NCI-H1092 treated with DMSO at 0.1 percent for 48 hours (cell line): ENCODE results near the gene BBLN.

Experiments
- DNase-seq: peaks from one replicate; lab custom pipeline; 2025; lab: John Stamatoyannopoulos, UW

The BBLN gene

GRCh38 chr9:128191406-128192046, 31.5 kb downstream of the BBLN start, which contains the start of gene CIZ1:
CIZ1 (minus strand) TSS chr9:128191572; CDS start chr9:128190857, 715 bp downstream.
- peak; percentile 80 for DNase-seq

GRCh38 chr9:128192601-128193371, 32.7 kb downstream of the BBLN start:
- DNase-seq, result peak; percentile 89

GRCh38 chr9:128193469-128194096, 33.5 kb downstream of the BBLN start:
- DNase-seq, result no peak

- no peak for DNase-seq
Measured at GRCh38 chr9:128201441-128202369, 41.6 kb downstream of the BBLN start.

- no peak for DNase-seq
Measured at GRCh38 chr9:128202648-128203023, 42.6 kb downstream of the BBLN start.

GRCh38 chr9:128203024-128203706, 43.1 kb downstream of the BBLN start, which contains the start of gene DNM1:
DNM1 (plus strand) TSS chr9:128203379; CDS start chr9:128203471, 92 bp downstream.
- peak; percentile 47 for DNase-seq

- peak; percentile 68 for DNase-seq
Measured at GRCh38 chr9:128203707-128204551, 43.9 kb downstream of the BBLN start.

GRCh38 chr9:128204858-128205257, 44.8 kb downstream of the BBLN start:
- DNase-seq, result no peak

GRCh38 chr9:128205296-128205944, 45.4 kb downstream of the BBLN start:
- DNase-seq, result no peak

GRCh38 chr9:128206484-128206883, 46.4 kb downstream of the BBLN start:
- DNase-seq, result no peak

GRCh38 chr9:128206916-128207910, 47.1 kb downstream of the BBLN start:
- no peak for DNase-seq

- DNase-seq, result no peak
Measured at GRCh38 chr9:128208386-128208785, 48.3 kb downstream of the BBLN start.

- DNase-seq, result no peak
Measured at GRCh38 chr9:128208946-128209669, 49.0 kb downstream of the BBLN start.

GRCh38 chr9:128211186-128211980, 51.3 kb downstream of the BBLN start:
- no peak for DNase-seq

GRCh38 chr9:128211981-128212281, 51.9 kb downstream of the BBLN start:
- no peak for DNase-seq
